Stimulated activated CD4-positive, alpha-beta T cell treated with anti-CD3 and anti-CD28 coated beads, Interleukin-2, amount 100 ng/mL, for 24 hours (primary cell): ENCODE results near the gene SLC2A4RG.

Source experiments
- DNase-seq, 2 donors: peaks; one replicate each; pipeline ENCODE4 v3.0.0-alpha.2; 2020

The SLC2A4RG gene

DNA sequence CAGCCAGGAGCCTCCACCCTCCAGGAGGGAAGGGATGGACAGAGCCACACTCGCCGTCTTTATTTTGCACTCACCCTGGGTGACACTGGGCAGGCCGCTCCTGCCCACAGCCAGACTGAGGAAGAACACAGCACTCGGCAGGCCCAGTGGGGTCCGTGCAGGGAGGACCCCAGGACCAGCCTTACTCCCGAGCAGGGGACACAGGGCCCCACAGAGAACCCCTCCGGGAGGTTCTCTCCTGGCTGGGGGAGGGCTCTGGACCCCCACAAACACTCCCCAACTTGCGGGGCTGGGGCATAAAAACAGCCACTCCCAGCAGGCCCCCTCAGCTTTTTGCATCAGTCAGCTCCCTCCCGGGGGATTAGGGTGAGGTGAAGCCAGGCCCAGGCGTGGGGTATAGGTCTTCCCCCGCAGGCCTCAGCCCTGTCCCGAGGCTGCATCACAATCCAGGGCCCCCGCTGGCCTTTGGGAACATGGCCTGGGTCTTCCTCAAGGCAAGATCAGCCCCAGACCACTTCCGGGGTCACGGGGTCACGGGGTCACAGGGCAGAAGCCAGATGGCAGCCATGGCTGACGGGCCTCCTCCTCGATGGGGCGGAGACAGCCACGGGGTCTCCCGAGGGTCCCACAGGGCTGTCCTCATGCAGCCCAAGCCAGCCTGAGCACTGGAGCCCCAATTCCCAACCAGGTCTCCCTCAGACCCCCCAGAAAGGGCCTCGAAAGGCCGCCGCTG, 39.9 kb upstream of the SLC2A4RG start:
- no peak for DNase-seq

DNA sequence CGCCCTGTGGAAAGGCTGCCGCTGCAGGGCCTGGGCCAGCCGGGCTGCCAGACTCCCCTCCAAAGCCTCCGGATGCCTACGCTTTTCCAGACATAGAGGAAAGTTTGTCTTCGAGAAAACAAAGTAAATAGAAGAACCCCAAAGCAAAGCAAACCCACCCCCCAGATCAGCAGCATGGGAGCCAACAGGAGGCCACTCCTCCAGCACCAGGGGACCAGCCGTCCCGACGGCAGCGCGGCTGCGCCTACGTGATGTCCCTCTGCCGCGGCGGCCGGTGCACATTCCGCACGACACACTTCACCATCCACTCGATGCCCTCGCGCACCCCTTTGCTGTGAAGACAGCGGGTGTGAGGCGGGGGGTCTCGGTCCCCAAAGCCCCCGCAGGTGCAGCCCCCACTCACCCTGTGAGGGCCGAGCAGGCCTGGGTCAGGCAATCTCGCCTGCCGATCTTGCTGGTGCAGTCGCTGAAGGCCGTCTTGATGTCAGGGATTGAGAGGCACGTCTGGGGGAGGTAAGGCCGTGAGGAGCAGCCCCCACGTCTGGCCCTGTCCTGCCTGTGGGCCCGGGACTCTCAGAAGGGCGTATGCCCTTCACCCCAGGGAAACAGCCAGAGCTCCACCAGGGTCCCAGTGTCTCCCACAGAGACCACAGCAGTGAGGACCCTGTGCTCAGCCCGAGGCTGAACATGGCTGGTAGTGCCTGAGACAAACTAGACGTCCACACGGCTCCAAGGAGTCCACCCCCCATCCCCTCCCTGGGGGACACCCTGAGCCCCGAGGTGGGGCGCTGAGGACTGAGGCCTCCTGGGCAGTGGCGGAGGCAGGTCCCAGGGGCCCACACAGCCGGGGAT, 39.2 kb upstream of the SLC2A4RG start:
- no peak for DNase-seq

DNA sequence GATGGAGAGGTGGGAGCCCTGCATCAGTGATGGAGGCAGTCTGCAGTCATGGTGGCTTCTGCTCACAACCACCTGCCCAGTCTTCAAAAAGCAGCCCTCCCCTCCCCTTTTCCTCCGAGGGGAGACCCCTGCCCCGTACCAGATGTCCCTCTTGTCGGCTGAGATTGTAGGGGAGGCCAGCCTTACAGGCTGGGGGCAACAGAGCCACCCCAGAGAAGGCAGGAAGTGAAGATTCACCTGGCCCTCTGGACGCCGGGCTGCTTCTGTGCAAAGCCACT, 38.6 kb upstream of the SLC2A4RG start:
- no peak for DNase-seq

DNA sequence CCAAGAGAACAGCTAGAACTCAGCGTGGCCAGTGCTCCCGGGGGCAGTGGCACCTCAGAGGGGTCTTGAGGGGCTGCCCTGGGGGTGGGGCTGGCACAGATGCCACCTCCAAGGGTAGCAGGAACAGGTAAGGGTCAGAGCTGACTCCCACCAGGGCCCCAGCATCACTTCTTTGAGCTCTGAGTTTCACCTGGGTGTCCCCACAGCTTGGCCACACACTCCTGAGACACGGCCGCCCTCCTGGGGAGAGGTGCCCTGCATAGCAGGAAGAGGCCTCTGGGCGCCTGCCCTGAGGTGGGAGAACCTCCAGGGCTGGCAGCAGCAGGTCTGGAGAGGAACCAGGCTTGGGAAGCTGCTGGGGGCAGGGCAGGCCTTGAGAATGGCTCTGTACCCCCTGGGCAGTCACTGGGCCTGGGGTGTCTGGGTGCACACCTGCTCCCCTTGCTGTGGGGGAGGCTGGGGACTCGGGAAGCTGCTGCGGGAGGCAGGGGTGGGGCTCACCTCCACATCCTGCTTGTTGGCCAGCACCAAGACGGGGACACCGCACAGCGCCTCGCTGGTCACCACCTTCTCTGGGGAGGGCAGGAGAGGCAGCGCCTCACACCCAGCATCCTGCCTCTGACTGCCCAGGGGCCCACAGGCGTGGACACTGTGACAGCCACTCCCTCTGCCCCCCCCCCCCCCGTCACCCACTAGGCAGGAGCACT, 38.1 kb upstream of the SLC2A4RG start:
- DNase-seq: no peak

DNA sequence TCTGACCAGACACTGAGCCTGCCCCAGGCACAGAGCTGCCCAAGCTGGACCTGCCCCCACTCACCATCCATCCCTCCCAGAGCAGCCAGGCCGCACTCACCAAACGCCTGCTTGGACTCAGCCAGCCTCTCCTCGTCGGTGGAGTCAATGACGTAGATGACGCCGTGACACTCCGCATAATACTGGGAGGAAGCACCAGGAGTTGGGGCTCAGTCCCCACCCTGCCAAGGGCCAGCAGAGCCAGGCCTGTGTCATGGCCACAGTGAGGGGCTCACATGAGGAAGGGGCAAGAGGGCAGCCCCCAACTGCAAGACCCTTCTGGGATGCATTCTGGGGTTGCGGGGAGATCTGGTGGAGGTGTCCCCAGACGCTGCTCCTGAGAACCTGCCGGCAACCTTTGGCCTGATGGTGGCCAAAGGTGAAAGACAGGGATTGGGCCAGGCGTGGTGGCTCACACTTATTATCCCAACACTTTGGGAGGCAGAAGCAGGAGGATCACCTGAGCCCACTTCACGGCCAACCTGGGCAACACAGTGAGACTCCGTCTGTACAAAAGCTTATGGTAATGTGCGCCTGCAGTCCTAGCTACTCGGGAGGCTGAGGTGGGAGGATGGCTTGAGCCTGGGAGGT, 37.4 kb upstream of the SLC2A4RG start:
- DNase-seq: no peak

DNA sequence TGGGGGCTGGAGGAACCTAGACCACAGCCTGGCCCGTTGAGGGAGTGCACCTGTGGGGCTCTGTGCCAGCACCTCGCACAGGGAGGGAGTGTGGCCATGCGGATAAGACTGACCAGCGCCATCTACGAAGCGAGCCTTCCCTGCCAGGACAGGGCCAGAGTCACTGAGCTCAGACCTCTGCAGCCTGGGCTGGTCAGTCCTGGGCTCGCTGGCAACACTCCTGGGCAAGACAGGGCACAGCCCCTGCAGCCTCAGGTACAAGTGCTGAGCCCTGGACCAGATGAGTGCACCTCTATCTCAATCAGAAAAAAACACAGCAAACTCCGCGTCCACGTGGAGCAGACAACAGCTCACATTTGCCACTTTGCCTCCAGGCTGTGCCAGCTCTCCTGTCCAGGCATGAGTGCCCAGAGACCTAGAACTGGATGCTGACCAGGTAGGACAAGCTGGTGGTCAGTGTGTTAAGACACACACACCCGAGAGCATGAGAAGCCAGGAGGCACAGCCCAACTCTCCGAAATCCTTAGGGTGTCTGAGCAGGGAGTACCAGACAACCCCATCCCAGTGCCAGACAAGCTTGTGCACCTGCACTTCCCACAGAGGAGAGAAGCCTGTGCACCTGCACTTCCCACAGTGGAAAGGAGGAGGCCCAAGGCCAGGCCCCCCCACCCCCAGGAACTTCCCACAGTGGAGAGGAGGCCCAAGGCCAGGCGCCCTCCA, 36.7 kb upstream of the SLC2A4RG start:
- no peak for DNase-seq

DNA sequence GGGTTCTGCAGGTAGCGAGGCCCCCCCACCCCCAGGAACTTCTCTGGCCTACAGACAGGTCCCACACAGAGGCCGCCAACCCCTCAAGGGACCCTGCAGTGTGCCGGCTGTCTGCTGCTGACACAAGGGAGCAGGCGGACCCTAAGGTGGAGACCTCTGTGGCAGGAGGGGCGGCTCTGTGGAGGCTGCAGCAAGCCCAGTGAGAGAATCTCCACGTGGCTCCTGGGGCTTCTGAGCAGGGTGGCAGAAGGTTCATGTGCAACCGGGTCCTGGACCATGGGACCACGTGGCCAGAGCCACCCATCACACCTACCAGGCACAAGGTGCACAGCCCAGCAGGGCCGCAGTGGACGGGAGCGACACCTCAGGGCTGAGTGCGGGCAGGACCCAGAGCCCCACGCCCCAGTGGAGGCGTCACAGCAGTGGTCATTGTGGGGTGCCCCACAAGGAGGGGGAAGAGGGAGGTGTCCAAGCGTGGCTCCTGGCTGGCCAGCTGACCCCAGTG, 36.1 kb upstream of the SLC2A4RG start:
- DNase-seq: no peak

DNA sequence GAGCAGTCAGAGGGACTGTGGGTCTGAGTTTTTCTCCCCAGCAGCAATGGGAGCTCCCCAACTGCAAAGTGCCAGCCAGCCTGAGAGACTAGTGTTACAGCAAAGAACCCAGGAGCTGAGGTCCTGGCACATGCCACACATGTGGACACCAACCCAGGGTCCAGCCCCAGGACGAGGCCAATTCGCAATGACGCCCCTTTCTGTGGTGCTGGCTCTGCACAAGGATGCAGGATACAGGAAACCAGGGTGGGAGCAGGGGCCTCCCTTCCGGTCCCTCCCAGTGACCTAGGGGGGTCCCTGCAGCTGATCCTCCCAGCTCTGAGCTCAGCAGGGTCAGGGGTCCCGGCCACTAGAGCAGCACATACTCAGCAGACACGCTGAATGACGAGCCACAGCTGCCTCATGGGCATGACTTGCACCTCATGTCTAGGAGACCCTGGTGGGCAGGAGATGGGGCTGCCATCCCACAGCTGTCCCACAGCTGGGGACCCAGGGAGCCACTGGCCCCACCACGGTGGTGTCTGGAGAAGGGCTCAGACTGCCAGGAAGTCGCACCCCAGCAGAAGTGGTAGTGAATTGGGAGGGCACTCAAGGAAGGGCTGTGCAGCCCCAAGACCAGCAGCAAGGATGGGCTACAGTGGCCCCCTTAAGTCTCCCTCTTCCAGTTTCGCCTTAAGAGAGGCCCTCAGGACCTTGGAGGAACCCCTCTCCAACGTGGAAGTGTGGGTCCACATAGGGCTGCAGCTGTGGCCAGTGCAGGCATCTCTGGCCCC, 35.4 kb upstream of the SLC2A4RG start:
- DNase-seq: no peak

DNA sequence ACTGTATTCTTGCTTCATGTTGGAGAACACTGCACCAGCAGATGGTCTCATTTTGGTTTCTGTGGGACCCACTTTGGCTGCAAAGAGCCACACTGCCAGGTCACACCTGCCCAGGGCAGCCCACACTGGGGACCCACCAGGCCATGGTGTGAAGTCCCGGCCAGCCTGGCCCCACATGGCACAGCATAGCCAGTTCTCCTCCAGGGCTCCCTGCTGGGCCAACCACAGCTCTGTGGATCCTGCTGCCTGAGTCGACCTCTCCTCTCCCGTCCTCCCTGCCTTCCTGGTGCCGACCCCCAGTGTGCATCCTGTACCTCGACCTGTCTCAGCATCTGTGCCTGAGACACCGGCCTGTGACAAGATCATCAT, 34.8 kb upstream of the SLC2A4RG start:
- no peak for DNase-seq

DNA sequence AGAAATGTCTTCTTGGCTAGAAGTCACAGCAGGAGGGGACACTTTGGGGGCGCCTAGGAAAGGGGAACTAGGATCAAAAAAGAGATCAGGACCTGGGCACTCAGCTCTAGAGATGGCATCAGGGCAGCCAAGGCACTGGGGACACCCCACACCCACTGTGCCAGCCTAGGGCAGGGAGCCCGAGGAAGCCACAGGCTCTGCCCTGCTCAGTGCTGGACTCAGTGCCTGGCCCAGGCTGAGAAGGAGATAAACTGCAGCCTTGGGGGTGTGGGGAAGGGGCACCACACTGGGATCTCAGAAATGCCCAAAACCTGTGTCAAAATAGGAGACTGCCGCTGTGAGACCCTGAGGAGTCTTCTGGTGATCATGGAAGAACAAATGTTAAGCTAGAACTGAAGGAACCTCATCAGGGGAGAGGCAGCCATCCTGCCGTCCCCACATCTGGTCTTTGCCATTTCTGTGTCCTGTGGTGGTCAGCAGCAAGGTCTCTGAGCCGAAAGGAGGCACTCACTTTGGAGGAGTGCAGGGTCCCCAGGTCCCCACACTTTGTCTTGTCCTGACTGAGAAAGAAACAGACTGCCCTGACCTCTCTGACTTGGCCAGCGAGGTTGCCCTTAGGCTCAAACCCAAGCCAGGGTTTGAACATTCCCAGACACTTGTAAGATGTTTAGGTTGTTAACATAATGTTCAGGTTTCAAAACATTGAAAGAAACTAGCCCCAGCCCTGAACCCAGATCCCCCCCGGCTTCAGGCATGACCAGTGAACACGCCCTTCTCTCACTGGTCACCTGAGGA, 34.1 kb upstream of the SLC2A4RG start:
- DNase-seq: no peak

DNA sequence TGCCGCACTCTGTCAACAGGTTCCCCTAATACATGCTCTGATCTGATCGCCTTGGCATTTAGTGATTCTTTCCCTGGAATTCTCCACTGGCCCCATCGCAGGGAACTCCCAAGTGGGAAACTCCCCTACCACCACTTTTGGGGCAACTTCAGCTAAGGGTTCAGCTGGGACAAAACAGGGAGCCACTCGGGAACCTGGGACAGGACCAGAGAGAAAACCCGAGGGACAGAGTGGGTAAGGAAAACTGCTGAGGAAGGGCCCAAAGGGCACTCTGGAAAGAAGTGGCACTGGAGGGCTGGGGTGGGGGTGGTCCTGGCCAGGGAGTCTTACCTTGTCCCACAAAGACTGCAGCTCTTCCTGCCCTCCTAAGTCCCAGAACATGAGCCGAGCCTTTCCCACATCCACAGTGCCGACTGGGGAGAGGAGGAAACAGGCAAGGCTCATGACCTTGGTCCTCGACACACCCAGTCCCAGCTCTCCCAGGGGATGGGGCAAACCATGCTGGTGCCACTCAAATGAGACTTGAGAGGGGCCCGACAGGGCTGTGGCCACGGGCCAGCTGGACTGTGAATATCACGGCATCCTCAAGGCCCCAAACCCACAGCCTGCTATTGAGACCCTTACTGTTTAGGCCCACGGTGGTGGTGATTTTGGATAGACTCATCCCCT, 33.4 kb upstream of the SLC2A4RG start:
- no peak for DNase-seq

DNA sequence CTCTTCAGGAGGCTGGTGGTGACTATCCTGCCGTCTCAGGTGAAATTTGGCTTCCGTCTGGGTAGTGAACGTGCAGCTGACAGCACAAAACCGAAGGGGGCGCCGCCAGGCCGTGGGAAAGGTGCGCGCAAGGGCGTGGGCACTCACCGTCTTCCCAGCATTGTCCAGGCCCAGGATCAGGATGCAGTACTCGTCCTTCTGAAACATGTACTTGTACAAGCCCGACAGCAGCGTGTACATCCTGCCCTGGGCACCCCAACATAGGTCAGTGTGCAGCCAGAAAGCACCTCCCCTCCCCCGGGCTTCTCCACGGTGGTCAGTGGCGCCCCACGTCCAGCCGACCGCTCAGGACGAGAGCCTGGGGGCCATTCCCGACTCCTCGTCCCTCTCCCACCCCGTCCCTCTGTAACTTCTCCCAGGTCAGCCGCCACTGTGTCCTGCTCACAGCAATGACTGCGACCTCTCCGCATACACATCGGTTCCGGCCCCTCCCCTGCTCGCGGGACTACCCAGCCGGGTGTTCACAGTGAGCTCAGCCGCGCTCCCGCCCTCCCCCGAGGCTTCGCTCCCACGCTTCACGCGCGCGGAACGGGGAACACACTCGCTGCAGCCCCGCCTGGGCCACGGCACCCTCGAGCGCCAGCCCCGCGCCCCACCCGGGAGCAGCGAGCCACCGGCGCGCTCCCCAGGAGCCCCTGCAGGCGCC, 32.6 kb upstream of the SLC2A4RG start:
- DNase-seq: peak; percentile 70 to 71

DNA sequence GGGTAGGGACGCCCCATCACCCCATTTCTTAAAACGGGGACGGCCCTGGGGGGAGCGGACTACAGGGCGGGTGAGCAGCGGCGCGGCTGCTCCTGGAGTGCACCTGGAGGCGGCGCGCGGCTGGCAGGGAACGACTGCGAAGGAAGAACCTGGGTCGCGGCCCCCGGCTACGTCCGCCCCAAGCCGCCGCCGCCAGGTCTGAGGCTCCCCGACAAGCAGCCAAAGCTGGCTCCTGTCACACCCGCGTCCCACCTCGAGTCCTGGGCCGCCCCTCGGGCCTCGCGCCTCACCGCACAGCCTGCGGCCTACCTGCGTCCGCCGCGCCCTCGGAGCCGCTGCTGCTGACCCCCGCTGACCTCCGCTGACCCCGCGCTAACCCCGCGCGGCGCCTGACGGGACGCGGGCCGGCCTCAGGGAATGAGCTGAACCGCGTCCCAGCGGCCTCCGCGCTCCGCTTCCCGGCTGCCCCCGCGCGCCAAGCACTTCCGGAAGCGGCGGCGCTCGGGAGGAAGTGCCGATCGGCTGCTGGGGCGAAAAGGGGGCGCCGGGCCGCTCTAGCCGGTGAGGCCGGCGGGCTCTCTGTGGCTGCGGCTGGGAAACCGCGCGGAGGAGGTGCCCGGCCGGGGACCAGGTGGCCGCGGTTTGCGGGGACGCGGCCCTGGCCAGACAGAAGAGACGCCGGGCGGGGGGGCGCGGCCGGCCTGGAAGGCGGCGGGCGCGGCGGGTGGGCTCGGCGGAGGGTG, 31.8 kb upstream of the SLC2A4RG start, which contains the start of the genes ARFRP1 and ZGPAT:
TSS of gene ARFRP1 (minus strand) at position 419 of the 743 bp plus-strand sequence. CDS start 885 bp downstream, outside the sequence.
TSS of gene ZGPAT (plus strand) at position 482 of the 743 bp plus-strand sequence. CDS start 542 bp downstream, outside the sequence.
- DNase-seq: peak; percentile 88 to 89

DNA sequence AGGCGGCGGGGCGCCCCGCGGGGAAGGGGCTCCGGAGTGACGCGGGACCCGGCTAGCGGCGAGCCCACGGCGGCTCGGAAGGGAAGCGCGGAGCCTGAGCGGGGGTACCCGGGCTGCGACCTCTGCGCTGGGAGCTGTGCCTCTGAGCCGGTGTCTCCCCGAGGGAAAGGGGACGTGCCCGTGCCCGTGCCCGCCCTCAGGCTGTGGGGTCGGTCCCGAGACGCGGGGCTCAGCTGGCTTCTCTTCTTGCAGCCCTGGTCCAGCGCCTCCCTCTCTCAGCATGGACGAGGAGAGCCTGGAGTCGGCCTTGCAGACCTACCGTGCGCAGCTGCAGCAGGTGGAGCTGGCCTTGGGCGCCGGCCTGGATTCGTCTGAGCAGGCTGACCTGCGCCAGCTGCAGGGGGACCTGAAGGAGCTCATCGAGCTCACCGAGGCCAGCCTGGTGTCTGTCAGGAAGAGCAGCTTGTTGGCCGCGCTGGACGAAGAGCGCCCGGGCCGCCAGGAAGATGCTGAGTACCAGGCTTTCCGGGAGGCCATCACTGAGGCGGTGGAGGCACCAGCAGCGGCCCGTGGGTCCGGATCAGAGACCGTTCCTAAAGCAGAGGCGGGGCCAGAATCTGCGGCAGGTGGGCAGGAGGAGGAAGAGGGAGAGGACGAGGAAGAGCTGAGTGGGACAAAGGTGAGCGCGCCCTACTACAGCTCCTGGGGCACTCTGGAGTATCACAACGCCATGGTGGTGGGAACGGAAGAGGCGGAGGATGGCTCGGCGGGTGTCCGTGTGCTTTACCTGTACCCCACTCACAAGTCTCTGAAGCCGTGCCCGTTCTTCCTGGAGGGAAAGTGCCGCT, 31.1 kb upstream of the SLC2A4RG start:
- no peak for DNase-seq

DNA sequence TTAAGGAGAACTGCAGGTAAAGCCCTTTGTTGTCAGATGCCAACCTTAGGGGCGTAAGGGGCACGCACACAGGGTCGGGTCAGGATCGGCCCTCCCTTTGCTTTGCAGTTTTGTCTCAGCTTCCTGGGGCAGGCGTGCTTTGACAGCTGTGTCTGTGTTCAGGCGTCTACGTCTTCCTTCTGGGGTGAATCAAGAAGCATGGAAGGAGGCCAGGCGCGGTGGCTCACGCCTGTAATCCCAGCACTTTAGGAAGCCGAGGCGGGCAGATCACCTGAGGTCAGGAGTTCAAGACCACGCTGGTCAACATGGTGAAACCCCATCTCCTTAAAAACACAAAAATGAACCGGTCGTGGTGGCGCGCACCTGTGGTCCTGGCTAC, 30.4 kb upstream of the SLC2A4RG start:
- no peak for DNase-seq

DNA sequence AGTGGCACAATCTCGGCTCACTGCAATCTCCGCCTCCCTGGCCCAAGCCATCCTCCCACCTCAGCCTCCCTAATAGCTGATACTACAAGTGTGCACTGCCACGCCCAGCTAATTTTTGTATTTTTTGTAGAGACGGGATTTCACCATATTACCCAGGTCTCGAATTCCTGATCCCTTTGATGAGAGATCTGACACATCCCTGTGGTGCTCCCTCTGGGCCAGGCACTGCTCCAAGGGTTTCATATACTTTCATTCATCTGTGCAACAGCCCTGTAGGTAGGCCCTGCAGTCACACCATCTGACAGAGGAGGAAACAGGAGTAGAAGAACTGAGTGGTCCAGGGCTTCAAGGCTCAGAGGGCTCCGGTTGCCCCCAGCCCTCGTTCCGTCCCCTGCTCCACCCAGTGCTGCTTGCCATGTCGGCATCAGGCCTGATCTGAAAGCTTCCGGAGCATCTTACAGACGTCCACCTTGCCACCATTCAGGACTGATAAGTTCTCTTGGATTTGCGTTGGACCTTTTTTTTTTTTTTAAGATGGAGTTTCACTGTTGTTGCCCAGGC, 28.4 kb upstream of the SLC2A4RG start:
- no peak for DNase-seq

DNA sequence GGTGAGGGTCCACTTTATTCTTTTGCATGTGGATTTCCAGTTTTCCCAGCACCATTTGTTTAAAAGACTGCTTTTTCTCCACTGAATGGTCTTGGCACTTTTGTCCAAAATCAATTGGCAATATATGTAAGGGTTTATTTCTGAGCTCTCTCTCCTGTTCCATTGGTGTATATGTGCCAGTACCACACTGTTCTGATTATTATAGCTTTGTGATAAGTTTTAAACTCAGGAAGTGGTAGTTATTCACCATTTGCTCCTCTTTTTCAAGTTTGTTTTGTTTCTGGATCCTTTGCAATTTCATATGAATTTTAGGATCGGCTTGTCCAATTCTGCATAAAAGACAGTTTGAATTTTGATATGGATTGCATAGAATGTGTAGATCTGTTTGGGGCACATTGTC, 27.4 kb upstream of the SLC2A4RG start:
- DNase-seq: no peak
